Endothelial cell of umbilical vein (primary cell): ENCODE measurements around the gene BBS2. TPM values are rescaled to one million over a fixed set of nuclear protein-coding genes. Genes with fewer than 3 reads are reported as not detected.

Experiments
- BruUV-seq: library from RNA; stranded (reverse); fragments of 400-500 nt; replicated peaks from 2 replicates; lab custom pipeline; 2021; lab: Mats Ljungman, UMichigan
- CTCF ChIA-PET: fragments of 300-600, 350-600 bp; sonication (Branson Sonifier 250); formaldehyde crosslinking; loops from one replicate; lab custom pipeline; 2021; ENCODE audit warnings: antibody characterized with exemption, inconsistent platforms; lab: Charles Lee
- POLR2A ChIA-PET: fragments of 300-600, 350-600 bp; sonication (Branson Sonifier 250); formaldehyde crosslinking; loops from one replicate; lab custom pipeline; 2021; ENCODE audit warnings: antibody characterized with exemption, inconsistent platforms; lab: Charles Lee
- DNase-seq: peaks from one replicate; pipeline ENCODE4 v3.0.0-alpha.2; 2011; ENCODE audit warnings: low read depth, low spot score
- FAIRE-seq: peaks from 2 replicates; lab custom pipeline; 2011; peaks lifted over from hg19 to GRCh38; lab: Jason Lieb, UNC
- H2AFZ ChIP-seq: 2 replicates; pipeline ENCODE4 v1.6.0; 2012; ENCODE audit warnings: low read depth, low read length, control low read depth, inconsistent platforms
- H3K27ac ChIP-seq: 2 replicates; pipeline ENCODE4 v1.5.1; 2011; ENCODE audit warnings: low read depth, mild to moderate bottlenecking, control low read depth, low read length, moderate library complexity; ENCODE audit not compliant: insufficient read depth
- H3K27me3 ChIP-seq, 2 experiments: 2 replicates each; pipeline versions ENCODE4 v1.6.0 to v1.6.1; 2011; ENCODE audit warnings: low read length in 2 of 2, mixed read lengths in 1 of 2; ENCODE audit not compliant: control insufficient read depth in 2 of 2, insufficient read depth in 2 of 2
- H3K36me3 ChIP-seq, 2 experiments: 2 replicates in 1 of 2; 3 replicates in 1 of 2; pipeline ENCODE4 v1.5.1; 2011; ENCODE audit warnings: low read length in 2 of 2, mild to moderate bottlenecking in 1 of 2, moderate library complexity in 1 of 2; ENCODE audit not compliant: control insufficient read depth in 2 of 2, insufficient read depth in 2 of 2; ENCODE audit errors: extremely low read depth in 1 of 2
- H3K4me1 ChIP-seq: 3 replicates; pipeline ENCODE4 v1.5.1; 2011; ENCODE audit warnings: mild to moderate bottlenecking, low read length; ENCODE audit not compliant: control insufficient read depth, insufficient read depth; ENCODE audit errors: extremely low read depth
- H3K4me2 ChIP-seq: 2 replicates; pipeline ENCODE4 v1.6.1; 2011; ENCODE audit warnings: low read length, control low read depth, mixed read lengths; ENCODE audit not compliant: insufficient read depth
- H3K4me3 ChIP-seq, 3 experiments: fragments of 200-600 bp in 1 of 3; sonication (generic), shearing (Covaris generic) in 1 of 3; replicated peaks in 1 of 3; 2 replicates each; pipeline ENCODE4 v1.5.1; 2011 to 2016; ENCODE audit warnings: control low read depth in 3 of 3, low read length in 3 of 3, mild to moderate bottlenecking in 2 of 3, inconsistent platforms in 1 of 3, low read depth in 1 of 3, moderate library complexity in 1 of 3; ENCODE audit not compliant: insufficient read depth in 1 of 3
- H3K79me2 ChIP-seq: 2 replicates; pipeline ENCODE4 v1.6.0; 2012; ENCODE audit warnings: low read length, inconsistent platforms; ENCODE audit not compliant: control insufficient read depth, insufficient read depth
- H3K9ac ChIP-seq: replicated peaks from 2 replicates; pipeline ENCODE3; 2011; ENCODE audit warnings: low read length, control low read depth; ENCODE audit not compliant: insufficient read depth; ENCODE audit errors: extremely low read depth
- H3K9me1 ChIP-seq: replicated peaks from 3 replicates; pipeline ENCODE4 v1.6.0; 2011; ENCODE audit warnings: mild to moderate bottlenecking, low read length; ENCODE audit not compliant: control insufficient read depth, insufficient read depth; ENCODE audit errors: extremely low read depth
- H3K9me3 ChIP-seq: replicated peaks from 2 replicates; pipeline ENCODE4 v1.5.1; 2012; ENCODE audit warnings: low read length, inconsistent platforms; ENCODE audit not compliant: control insufficient read depth, insufficient read depth
- H4K20me1 ChIP-seq: replicated peaks from 2 replicates; pipeline ENCODE3; 2011; ENCODE audit warnings: mild to moderate bottlenecking, low read length; ENCODE audit not compliant: control insufficient read depth, insufficient read depth; ENCODE audit errors: extremely low read depth
- EZH2 ChIP-seq: IDR thresholded peaks from 2 replicates; pipeline ENCODE4 v1.6.1; 2012; ENCODE audit warnings: borderline replicate concordance, low read depth, mild to moderate bottlenecking, moderate library complexity, low read length, inconsistent platforms; ENCODE audit not compliant: severe bottlenecking
- FOS ChIP-seq: IDR thresholded peaks from 2 replicates; pipeline ENCODE4 v1.6.1; 2011; ENCODE audit warnings: mild to moderate bottlenecking, low read length, moderate library complexity, borderline replicate concordance; ENCODE audit not compliant: insufficient read depth
- GATA2 ChIP-seq: IDR thresholded peaks from 2 replicates; pipeline ENCODE4 v1.7.0; 2011; ENCODE audit warnings: low read depth, mild to moderate bottlenecking, moderate library complexity, mixed read lengths, low read length; ENCODE audit not compliant: insufficient read length, insufficient read depth
- JUN ChIP-seq: IDR thresholded peaks from 2 replicates; pipeline ENCODE4 v1.6.1; 2011; ENCODE audit warnings: borderline replicate concordance, low read depth; ENCODE audit not compliant: insufficient read length, insufficient read depth
- MYC ChIP-seq: IDR thresholded peaks from one replicate; pipeline ENCODE4 v1.6.1; 2011; ENCODE audit warnings: mild to moderate bottlenecking, low read depth, low read length
- dilution Hi-C: fragments of 300-500 bp; cut with MboI; formaldehyde crosslinking; loops from one replicate; pipeline ENCODE4 v1.15.0; 2019; ENCODE audit warnings: low sequenced_read_pairs; ENCODE audit not compliant: extremely low pct_ligation_motif_present
- intact Hi-C: fragments of 100-400 bp; cut with micrococcal nuclease; formaldehyde crosslinking; loops from one replicate; pipeline ENCODE4 v1.10.0; 2022
- polyA plus RNA-seq, 4 experiments: library from polyadenylated mRNA; depleted of rRNA in 3 of 4; stranded (reverse) in 3 of 4; unstranded in 1 of 4; fragments of >200 nt; gene quantifications; 2 replicates each; pipeline versions ENCODE4 v1.2.1 to v1.2.3, GENCODE V29; 2011 to 2012; ENCODE audit warnings: missing spikeins in 1 of 4
- total RNA-seq: library from RNA; stranded (reverse); gene quantifications from 2 replicates; pipeline ENCODE4 v1.2.3, GENCODE V29; 2021
- TF ChIP-seq, protein P1 (sequence below): IDR thresholded peaks from 2 replicates; pipeline ENCODE4 v1.6.1; 2011; ENCODE audit not compliant: insufficient read depth, insufficient read length

BBS2 gene
- total and polyA plus RNA-seq, 2 donors (not counting 3 experiments of a cell fraction or from before 2014, with no cell fraction given) = 37.6 to 44.8 TPM

DNA sequence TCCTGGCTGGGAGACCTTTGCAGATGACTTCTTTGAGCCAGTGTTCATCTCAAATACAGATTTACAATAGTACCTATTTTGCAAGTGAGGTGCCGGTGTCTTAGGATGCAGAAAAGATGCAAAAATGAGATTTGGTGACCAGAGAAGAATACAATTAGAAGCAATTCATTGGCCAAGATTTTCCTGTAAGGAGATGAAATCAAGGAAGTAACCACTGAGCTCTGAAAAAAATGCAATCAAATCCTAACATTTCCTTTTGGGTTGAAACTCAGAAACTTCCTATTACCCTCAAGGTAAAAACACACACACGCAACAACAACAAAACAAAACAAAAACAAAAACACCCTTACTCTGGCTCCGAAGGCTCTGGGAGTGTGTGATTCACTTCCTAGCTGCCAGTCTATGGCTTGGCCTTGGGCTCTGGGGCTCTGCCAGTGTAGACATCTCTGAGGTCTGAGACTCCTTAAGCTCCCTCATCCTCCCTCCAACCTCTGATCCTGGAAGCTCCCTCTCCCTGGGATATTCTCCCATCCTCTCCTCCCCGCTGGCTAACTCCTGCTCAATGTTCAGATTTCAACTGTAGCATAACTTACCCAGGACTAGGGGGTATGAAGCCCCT lies 28.2 kb upstream of the BBS2 start:
- H3K9ac ChIP-seq = no peak overlapping the region
- H3K27me3 ChIP-seq = peaks cover 4 to 8% of the 10 kb centered on the region in 2 experiments
- no peaks in the 10 kb centered on the region for H3K36me3 ChIP-seq
- H3K9me1 ChIP-seq = no peaks in the 10 kb centered on the region
- no peak overlapping the region for H3K4me2 ChIP-seq
- dilution Hi-C loops (no loop called here), intact Hi-C loops (no loop called here)
- POLR2A ChIA-PET = no interaction called here
- no peaks in the 10 kb centered on the region for H4K20me1 ChIP-seq
- DNase-seq (no peak), FAIRE-seq (no peak)
- no TSS peak for BruUV-seq
- TF ChIP-seq JUN (no peak), GATA2 (no peak)
- CTCF ChIA-PET = interaction anchor here (0.8 to 2.3 kb wide), 10 partner anchors 12 to 212 kb away, joined by 3 to 11 read pairs (median 4); no protein-coding TSS in a partner anchor
- H3K79me2 ChIP-seq = no peaks in the 10 kb centered on the region
- H3K4me3 ChIP-seq = no peak overlapping the region
- no peak overlapping the region for H3K27ac ChIP-seq
- peaks cover 4% of the 10 kb centered on the region for H3K4me1 ChIP-seq
- H2AFZ ChIP-seq = no peak overlapping the region
- H3K9me3 ChIP-seq = no peaks in the 10 kb centered on the region

DNA sequence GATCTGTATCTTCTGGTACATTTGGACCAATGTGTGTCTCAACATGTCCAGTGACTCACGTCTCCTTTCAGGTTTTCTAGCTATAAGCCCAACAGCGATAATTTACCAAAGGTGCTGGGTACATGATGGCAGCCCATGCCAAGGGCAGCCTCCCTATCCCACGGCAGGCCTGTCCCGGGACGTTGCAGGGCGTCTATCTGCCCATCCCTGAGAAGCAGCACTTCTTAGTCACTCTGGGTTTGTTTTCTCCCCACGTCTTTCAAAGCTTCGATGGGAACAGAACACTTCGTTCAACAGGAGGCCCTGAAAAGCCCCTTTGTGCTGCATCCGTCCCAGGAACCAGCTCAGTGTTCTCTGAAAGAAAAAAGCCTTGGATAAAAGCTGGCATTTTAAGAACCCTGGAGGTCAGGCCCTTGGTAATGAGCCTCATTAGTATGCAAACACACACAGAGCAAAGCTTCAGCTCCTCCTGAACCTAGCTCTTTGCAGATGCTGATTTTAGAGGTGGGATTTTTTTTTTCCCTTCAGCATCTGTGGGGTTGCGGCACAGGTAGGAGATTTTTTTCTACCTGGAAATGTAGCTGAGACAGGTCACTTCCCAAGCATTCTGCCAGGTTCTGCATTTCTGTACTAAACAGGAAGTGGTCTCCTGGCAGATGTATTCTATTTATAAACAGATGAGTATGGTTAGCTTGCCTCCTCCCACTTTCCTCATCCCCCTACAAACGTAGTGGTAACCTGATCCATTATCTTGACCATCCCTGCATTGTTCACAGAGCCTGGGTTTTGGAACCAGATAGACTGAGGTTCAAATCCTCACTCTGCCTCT lies 27.5 kb upstream of the BBS2 start:
- ChIA-PET POLR2A (no interaction called here), CTCF (interaction anchor here (0.8 to 3.0 kb wide), 11 partner anchors 9 to 154 kb away, joined by 3 to 11 read pairs (median 5); no protein-coding TSS in a partner anchor)
- Histone ChIP-seq H3K9me1 (no peaks in the 10 kb centered on the region), H3K4me3 (no peak overlapping the region), H4K20me1 (no peaks in the 10 kb centered on the region), H3K36me3 (no peaks in the 10 kb centered on the region), H3K27ac (no peak overlapping the region), H3K9me3 (no peaks in the 10 kb centered on the region), H2AFZ (no peak overlapping the region), H3K27me3 (peaks cover 7% of the 10 kb centered on the region in 2 experiments), H3K79me2 (no peaks in the 10 kb centered on the region), H3K9ac (no peak overlapping the region), H3K4me2 (no peak overlapping the region), H3K4me1 (peaks cover 4% of the 10 kb centered on the region)
- no peak for FAIRE-seq
- dilution Hi-C loops = no loop called here
- no peak for TF ChIP-seq EZH2
- TF ChIP-seq MYC = no peak
- no peak for TF ChIP-seq FOS
- TF ChIP-seq, protein P1, sequence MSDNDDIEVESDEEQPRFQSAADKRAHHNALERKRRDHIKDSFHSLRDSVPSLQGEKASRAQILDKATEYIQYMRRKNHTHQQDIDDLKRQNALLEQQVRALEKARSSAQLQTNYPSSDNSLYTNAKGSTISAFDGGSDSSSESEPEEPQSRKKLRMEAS = no peak
- no TSS peak for BruUV-seq
- intact Hi-C loops = no loop called here
- no peak for DNase-seq
